ENCODE results near the gene METTL27. TPM values are rescaled to one million over a fixed set of nuclear protein-coding genes. Genes with fewer than 3 reads are reported as not detected.
"Not testable (repeated sequence)": the region's sequence is repeated elsewhere in the genome, so short reads cannot be mapped to it uniquely, and the experiment has no call there.

The METTL27 gene
- total RNA-seq, 1 donor from 2014 or later, result 4.0 TPM

DNA sequence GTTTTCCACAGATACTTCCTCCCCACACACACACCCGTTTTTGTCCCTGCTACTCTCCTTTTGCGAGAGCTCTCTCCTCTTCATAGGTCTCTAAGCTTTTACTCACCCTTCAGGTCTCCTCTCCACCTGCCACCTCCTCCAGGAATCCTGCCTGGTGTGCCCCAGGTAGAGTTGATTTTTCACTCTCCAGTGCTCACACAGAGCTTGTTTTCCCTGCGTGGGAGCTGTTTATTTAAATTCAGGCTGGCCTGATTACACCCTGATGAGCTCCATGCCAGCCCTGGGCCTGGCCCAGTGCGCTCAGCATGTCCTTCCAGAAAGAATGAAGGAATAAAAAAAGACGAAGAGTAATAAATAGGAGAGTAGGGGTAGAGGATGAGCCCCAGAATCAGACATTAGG lies 19.1 kb downstream of the METTL27 start:
- Histone ChIP-seq H3K9me3 (no peaks in the 10 kb centered on the region), H3K36me3 (no peaks in the 10 kb centered on the region), H3K27ac (no peak overlapping the region), H3K4me1 (peaks cover 19% of the 10 kb centered on the region), H3K4me3 (no peak overlapping the region), H3K27me3 (ENCODE audit: low read depth) (no peaks in the 10 kb centered on the region)
- intact Hi-C loops (cut with DNase I), result no loop called here
- DNase-seq, result no peak
- TF ChIP-seq, protein P1, sequence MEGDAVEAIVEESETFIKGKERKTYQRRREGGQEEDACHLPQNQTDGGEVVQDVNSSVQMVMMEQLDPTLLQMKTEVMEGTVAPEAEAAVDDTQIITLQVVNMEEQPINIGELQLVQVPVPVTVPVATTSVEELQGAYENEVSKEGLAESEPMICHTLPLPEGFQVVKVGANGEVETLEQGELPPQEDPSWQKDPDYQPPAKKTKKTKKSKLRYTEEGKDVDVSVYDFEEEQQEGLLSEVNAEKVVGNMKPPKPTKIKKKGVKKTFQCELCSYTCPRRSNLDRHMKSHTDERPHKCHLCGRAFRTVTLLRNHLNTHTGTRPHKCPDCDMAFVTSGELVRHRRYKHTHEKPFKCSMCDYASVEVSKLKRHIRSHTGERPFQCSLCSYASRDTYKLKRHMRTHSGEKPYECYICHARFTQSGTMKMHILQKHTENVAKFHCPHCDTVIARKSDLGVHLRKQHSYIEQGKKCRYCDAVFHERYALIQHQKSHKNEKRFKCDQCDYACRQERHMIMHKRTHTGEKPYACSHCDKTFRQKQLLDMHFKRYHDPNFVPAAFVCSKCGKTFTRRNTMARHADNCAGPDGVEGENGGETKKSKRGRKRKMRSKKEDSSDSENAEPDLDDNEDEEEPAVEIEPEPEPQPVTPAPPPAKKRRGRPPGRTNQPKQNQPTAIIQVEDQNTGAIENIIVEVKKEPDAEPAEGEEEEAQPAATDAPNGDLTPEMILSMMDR (IDR thresholded peaks at IDR 0.05), result no peak
- no peak for ATAC-seq

DNA sequence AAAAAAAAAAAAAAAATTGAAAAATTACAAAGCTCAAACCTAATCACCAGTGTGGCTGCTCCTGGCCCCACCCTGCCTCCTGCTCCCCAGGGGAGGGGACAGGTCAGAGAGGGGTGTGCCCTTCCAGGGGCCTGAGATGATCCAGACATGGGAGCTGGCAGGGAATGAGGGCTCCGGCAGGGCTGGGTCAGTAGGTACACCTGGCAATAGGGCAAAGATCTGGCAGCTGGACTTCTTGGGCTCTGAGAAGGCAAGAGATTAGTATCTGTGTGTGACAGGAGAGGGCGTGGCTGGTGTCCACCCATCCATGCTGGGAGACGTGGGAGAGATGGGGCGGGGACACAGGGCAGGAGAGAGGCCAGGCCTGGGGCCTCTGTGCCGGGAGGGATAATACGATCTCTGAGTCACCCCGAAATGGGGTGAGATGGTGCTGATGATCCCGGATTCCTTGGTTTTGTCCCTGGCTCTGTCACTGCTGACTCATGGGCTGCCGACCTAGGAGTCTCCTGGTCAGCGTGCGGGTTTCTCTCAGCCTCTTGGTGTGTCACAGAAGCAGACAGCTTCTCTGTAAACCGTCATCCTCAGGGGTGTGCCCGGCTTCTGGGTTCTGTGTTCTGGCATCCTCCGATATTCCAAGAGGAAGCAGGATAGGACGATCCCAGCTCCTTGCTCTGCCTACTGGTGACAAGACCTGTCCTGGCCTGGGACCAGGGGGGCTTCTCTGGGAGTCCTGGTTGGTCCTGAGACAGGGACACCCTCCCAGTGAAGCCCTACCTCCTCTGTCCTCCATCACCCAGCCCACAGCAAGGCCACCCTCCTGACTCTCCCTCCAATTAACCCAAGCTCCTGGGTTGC lies 19.8 kb downstream of the METTL27 start:
- intact Hi-C loops (cut with DNase I), result no loop called here

DNA sequence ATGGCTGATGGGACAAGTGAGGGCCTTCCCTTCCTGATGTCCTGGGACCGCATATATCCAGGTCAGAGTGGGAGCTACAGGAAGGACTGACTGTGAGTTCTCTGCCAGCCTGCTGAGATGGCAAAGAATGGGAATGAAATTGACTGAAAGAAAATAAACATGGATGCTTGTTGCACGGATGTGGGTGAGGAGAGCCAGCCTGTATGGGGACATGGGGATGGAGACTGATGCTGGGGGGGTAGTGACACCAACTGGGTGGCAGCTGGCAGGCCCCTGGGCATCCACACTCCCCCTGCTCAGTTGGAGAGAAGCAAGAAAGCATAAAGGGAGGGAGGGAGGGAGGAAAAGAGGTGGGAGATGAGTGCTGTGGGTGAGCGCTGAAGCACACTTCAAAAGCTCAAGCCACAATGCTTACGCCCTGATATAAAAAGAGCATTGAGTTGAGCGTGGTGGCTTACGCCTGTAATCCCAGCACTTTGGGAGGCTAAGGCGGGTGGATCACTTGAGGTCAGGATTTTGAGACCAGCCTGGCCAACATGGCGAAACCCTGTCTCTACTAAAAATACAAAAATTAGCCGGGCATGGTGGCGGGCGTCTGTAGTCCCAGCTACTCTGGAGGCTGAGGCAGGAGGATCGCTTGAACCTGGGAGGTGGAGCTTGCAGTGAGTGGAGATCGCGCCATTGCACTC lies 20.6 kb downstream of the METTL27 start:
- intact Hi-C loops (cut with DNase I); H3K36me3 ChIP-seq; ATAC-seq; H3K4me3 ChIP-seq; H3K27me3 ChIP-seq (ENCODE audit: low read depth); H3K9me3 ChIP-seq; H3K4me1 ChIP-seq; H3K27ac ChIP-seq: not testable (repeated sequence)
- peak; percentile 6 for DNase-seq

More for the DNA sequence above, 19.8 kb downstream of the METTL27 start:
- Histone ChIP-seq H3K4me1 (peaks cover 12% of the 10 kb centered on the region), H3K9me3 (no peaks in the 10 kb centered on the region), H3K4me3 (no peak overlapping the region), H3K36me3 (no peaks in the 10 kb centered on the region), H3K27me3 (ENCODE audit: low read depth) (no peaks in the 10 kb centered on the region), H3K27ac (no peak overlapping the region)
- TF ChIP-seq, protein P1 (IDR thresholded peaks at IDR 0.05), result no peak
- ATAC-seq, result peak in 1 of 2 donors; percentile 15
- DNase-seq, result no peak

DNA sequence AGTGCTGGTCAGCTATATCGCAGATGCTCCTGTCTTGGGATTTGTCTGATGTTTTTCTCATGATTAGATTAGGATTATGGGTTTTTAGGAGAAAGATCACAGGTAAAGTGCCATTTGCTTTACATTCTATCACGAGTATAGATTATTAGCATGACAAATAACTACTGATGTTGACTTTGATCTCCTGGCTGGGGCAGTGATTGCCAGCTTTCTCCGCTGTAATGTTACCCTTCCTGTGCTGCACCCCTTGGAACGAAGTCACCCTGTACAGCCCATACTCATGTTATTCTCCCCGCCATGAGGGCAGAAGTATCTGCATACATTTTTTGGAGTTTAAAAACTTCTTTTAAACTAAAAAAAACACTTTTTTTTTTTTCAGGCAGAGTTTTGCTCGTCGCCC lies 22.3 kb downstream of the METTL27 start:
- H3K4me1 ChIP-seq, result no peaks in the 10 kb centered on the region
- no peaks in the 10 kb centered on the region for H3K36me3 ChIP-seq
- TF ChIP-seq, protein P1 (IDR thresholded peaks at IDR 0.05), result no peak
- no peaks in the 10 kb centered on the region for H3K27me3 ChIP-seq (ENCODE audit: low read depth)
- intact Hi-C loops (cut with DNase I), result no loop called here
- DNase-seq, result no peak
- H3K27ac ChIP-seq, result no peak overlapping the region
- ATAC-seq, result no peak
- no peak overlapping the region for H3K4me3 ChIP-seq
- H3K9me3 ChIP-seq, result no peaks in the 10 kb centered on the region

DNA sequence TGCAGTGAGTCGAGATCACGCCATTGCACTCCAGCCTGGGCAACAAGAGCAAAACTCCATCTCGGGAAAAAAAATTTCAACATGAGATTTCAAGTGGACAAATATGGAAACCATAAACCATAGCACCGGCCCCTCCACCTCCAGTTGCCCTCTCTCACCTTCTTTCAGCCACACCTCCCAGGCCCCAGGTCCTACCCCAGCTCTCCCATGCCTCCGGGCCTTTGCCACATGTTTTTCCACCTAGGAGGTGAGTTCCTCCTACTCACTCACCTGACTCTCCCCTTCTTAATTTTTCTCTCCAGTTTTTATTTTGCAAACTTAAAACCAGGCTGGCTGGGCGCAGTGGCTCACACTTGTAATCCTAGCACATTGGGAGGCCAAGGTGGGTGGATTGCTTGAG lies 25.2 kb downstream of the METTL27 start:
- intact Hi-C loops (cut with DNase I), result no loop called here
- DNase-seq, result peak; percentile 7

More for the DNA sequence above, 25.2 kb downstream of the METTL27 start:
- no peaks in the 10 kb centered on the region for H3K27me3 ChIP-seq (ENCODE audit: low read depth)
- TF ChIP-seq, protein P1 (IDR thresholded peaks at IDR 0.05), result no peak
- H3K4me3 ChIP-seq, result no peak overlapping the region
- H3K4me1 ChIP-seq, result no peaks in the 10 kb centered on the region
- no peak for ATAC-seq
- no peaks in the 10 kb centered on the region for H3K9me3 ChIP-seq
- H3K36me3 ChIP-seq, result no peaks in the 10 kb centered on the region
- no peak overlapping the region for H3K27ac ChIP-seq

Data from lower lobe of right lung (tissue), 2 donors.